GM15510 (cell line): ENCODE measurements around the gene PINK1.

Source experiments
- POLR2A ChIP-seq: IDR thresholded peaks from 3 replicates; pipeline ENCODE4 v1.6.1; 2011; ENCODE audit warnings: borderline replicate concordance; ENCODE audit not compliant: insufficient read length; ENCODE audit errors: extremely low read depth

Gene PINK1

DNA sequence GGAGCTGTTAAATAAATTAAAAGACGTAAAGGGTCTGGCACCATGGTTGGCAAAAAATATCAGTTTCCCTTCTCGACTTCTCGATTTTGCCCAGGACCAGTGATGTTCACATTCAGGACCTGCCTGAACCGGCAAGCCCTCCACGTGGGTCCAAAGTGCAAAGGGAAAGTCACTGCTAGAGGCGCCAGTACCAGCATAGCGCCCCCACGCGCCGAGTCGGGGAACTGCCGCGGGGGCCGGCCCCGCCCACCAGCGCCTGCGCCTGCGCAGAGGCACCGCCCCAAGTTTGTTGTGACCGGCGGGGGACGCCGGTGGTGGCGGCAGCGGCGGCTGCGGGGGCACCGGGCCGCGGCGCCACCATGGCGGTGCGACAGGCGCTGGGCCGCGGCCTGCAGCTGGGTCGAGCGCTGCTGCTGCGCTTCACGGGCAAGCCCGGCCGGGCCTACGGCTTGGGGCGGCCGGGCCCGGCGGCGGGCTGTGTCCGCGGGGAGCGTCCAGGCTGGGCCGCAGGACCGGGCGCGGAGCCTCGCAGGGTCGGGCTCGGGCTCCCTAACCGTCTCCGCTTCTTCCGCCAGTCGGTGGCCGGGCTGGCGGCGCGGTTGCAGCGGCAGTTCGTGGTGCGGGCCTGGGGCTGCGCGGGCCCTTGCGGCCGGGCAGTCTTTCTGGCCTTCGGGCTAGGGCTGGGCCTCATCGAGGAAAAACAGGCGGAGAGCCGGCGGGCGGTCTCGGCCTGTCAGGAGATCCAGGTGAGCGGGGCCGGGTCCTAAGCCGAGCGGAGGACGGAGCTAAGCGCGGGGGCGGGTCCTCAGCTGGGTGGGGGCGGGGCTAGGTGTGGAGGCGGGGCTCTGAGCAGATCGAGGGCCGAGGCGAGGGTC is at the start of gene PINK1:
PINK1 (plus strand) TSS at position 269 of the 875 bp plus-strand sequence; CDS start at position 360, 91 bp downstream.
- TF ChIP-seq POLR2A, result peak; percentile 28

- TF ChIP-seq POLR2A, result no peak
Observed at GRCh38 chr1:20584890-20585289, 48.4 kb upstream of the PINK1 start.

- no peak for TF ChIP-seq POLR2A
Observed at GRCh38 chr1:20586953-20587660, 46.2 kb upstream of the PINK1 start.

- no peak for TF ChIP-seq POLR2A
Observed at GRCh38 chr1:20587661-20588053, 45.6 kb upstream of the PINK1 start.

GRCh38 chr1:20588634-20589225 is 44.5 kb upstream of the PINK1 start, which contains the start of gene CDA:
TSS of gene CDA (plus strand) at chr1:20589097. CDS start at chr1:20589130, 33 bp downstream.
- TF ChIP-seq POLR2A, result no peak

DNA sequence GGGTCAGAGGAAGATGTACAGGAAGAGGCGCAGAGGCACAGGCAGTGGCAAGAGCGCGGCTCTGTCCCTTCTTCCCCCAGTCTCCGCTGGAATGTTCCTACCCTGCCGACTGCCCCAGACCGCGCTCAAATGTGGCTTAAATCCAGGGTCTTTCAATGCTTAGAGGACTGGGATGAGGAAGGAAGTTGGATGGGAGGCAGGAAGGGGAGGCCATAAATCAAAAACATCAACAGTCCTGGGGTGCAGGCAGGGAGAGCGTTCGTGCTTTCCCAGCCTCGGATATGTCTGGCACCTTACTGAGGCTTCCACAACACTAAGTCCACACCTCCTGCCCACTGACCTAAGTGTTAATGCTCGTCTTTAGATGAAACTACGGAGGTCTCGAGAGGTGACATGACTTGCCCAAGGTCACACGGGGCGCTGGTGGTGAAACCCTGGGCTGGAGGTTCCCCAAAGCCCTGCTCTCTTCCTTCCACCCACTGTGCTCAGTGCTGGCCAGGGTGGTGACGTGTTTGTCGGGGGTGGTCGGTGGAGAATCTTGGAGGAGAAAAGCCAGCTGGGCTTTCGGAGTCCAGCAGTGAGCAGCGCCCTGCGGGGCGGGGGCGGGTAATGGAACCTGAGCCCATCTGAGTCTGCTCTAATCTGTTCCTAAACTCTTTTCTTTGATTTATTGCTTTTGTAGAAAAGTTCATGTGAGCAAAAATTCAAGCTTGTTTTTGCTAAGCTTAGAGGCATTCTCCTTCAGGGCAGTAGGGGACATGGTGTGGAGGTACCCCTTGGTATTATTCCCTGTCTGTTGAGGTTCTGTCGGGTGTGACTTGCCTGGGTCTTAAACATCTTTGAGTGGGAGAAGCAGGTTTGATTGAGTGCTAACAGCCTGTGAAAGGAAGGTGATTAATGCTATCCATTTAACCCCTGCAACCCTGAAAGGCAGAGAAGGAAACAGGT is 43.7 kb upstream of the PINK1 start:
- TF ChIP-seq POLR2A, result no peak

DNA sequence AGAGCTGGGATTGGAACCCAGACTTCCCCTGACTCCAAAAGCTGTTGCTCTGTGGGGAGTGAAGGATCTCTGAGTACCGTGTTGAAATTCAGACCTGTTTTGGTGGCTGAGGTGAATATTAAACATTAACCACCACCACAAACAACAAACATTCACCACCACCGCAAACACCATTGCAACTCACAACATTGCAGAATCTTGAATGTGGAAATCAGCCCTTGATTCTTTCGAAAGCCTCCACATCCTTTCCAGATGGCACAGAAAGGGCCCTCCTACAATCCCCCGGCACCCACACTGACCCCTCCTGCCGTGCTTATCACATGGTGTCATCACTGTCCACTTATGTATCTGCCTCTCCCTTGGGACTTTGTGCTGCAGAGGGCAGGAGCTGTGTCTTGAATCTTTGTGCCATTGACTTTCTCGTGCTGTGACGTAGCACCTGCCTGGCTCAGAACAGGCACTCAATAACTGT is 42.9 kb upstream of the PINK1 start:
- no peak for TF ChIP-seq POLR2A

GRCh38 chr1:20593756-20594155 is 39.5 kb upstream of the PINK1 start:
- no peak for TF ChIP-seq POLR2A

GRCh38 chr1:20594746-20595145 is 38.5 kb upstream of the PINK1 start:
- TF ChIP-seq POLR2A, result no peak

- no peak for TF ChIP-seq POLR2A
Observed at GRCh38 chr1:20596106-20596505, 37.2 kb upstream of the PINK1 start.

DNA sequence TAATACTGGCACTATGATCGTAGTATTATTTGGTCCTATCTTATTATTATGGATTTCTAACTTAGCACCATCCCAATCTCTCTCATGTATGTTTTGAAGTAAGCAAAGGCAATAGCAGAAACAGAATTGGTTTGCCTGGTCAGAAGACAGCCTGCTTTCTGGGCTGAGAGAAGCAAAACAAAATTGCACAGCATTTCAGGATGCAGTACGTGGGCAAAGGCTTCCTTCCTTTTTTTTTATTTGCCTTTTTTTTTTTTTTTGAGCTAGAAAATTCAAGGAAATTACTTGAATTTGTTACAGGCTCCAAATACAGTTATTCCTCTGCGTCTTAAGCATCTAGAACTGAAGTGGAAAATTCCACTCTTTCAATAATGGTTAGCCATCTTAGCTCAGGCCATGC is 35.6 kb upstream of the PINK1 start:
- TF ChIP-seq POLR2A, result no peak

DNA sequence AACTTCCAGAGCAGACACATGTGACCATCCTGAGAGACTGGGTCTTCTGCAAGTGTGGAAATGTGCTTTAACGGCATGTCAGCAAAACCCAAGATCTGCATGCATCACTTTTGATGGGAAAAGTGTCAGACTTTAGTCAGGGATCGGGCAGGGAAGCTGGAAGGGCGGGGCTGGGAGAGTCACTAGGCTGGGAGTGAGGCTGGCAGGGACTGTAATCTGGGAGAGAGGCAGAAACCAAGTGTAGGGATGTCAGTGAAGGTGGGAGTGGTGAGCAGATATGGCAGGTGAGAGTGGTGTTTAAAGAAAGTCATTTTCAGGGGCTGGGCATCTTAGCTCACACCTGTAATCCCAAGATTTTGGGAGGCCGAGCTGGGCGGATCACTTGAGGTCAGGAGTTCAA is 33.1 kb upstream of the PINK1 start:
- no peak for TF ChIP-seq POLR2A

GRCh38 chr1:20601129-20601825 is 32.0 kb upstream of the PINK1 start:
- no peak for TF ChIP-seq POLR2A
